HepG2 (cell line): ENCODE data around the gene ZER1. TPM values are rescaled to one million over a fixed set of nuclear protein-coding genes. Genes with fewer than 3 reads are reported as not detected.

ENCODE experiments used
- HIVEP1 ChIP-seq: sonication (generic); formaldehyde crosslinking; IDR thresholded peaks from 2 replicates; pipeline ENCODE4 v1.4.0; 2020; ENCODE audit warnings: mild to moderate bottlenecking, missing genetic modification reagents
- KDM5A ChIP-seq: fragments of 200-600 bp; sonication (generic); IDR thresholded peaks from 2 replicates; pipeline ENCODE4 v1.7.0; 2018; ENCODE audit warnings: antibody characterized with exemption, mild to moderate bottlenecking, low read length, borderline replicate concordance
- KLF12 ChIP-seq: sonication (generic); formaldehyde crosslinking; IDR thresholded peaks from 2 replicates; pipeline ENCODE4 v1.4.0; 2020; ENCODE audit warnings: missing genetic modification reagents, borderline replicate concordance
- MATR3 ChIP-seq: sonication (generic); formaldehyde crosslinking; IDR thresholded peaks from 2 replicates; pipeline ENCODE4 v1.4.0; 2020; ENCODE audit warnings: missing genetic modification reagents
- MLXIP ChIP-seq: sonication (generic); formaldehyde crosslinking; IDR thresholded peaks from 2 replicates; pipeline ENCODE4 v1.9.0; 2021; ENCODE audit warnings: missing genetic modification reagents, borderline replicate concordance
- PTBP1 ChIP-seq: fragments of 200-400 bp; formaldehyde crosslinking; IDR thresholded peaks from 2 replicates; pipeline ENCODE4 v1.6.1; 2018; ENCODE audit warnings: low read length, low read depth; ENCODE audit not compliant: poor library complexity, severe bottlenecking
- REL ChIP-seq: sonication (generic); formaldehyde crosslinking; conservative IDR thresholded peaks from 2 replicates; pipeline ENCODE4 v1.8.0; 2022; ENCODE audit warnings: mild to moderate bottlenecking, missing genetic modification reagents, moderate library complexity
- SAP130 ChIP-seq: IDR thresholded peaks from 2 replicates; pipeline ENCODE4 v1.6.1; 2016; ENCODE audit warnings: low read depth
- SIN3A ChIP-seq: IDR thresholded peaks from 2 replicates; pipeline ENCODE4 v1.6.1; 2011; ENCODE audit warnings: low read depth, mild to moderate bottlenecking, control low read depth, low read length, borderline replicate concordance
- ZBTB7B ChIP-seq: sonication (generic); formaldehyde crosslinking; IDR thresholded peaks from 2 replicates; pipeline ENCODE4 v1.4.0; 2020; ENCODE audit warnings: missing genetic modification reagents
- ZFP36 ChIP-seq: fragments of 150-350 bp; IDR thresholded peaks from 2 replicates; pipeline ENCODE4 v1.6.1; 2018; ENCODE audit warnings: borderline replicate concordance, low read length, low read depth; ENCODE audit not compliant: partially characterized antibody
- ZFX ChIP-seq: sonication (generic); formaldehyde crosslinking; IDR thresholded peaks from 2 replicates; pipeline ENCODE4 v1.4.0; 2020; ENCODE audit warnings: mild to moderate bottlenecking, low read depth, missing genetic modification reagents, moderate library complexity
- ZNF296 ChIP-seq: sonication (generic); formaldehyde crosslinking; conservative IDR thresholded peaks from 2 replicates; pipeline ENCODE4 v1.5.0; 2020; ENCODE audit warnings: mild to moderate bottlenecking, missing genetic modification reagents
- ZNF337 ChIP-seq: sonication (generic); formaldehyde crosslinking; IDR thresholded peaks from 2 replicates; pipeline ENCODE4 v1.5.1; 2020; ENCODE audit warnings: missing genetic modification reagents, low read depth, mild to moderate bottlenecking, borderline replicate concordance
- ZNF382 ChIP-seq: sonication (generic); formaldehyde crosslinking; IDR thresholded peaks from 2 replicates; pipeline ENCODE4 v1.5.0; 2020; ENCODE audit warnings: missing genetic modification reagents, mild to moderate bottlenecking, borderline replicate concordance
- ZNF629 ChIP-seq: sonication (generic); formaldehyde crosslinking; conservative IDR thresholded peaks from 2 replicates; pipeline ENCODE4 v1.5.0; 2020; ENCODE audit warnings: missing genetic modification reagents
- polyA plus RNA-seq, 8 experiments: library from polyadenylated mRNA; depleted of rRNA in 3 of 8; stranded (reverse) in 7 of 8; unstranded in 1 of 8; fragments of >200 nt; fragmentation: Illumina TruSeq in 4 of 8; extraction: Trizol in 4 of 8; gene quantifications; 2 replicates each; pipeline versions ENCODE4 v1.2.1 to v1.2.3, GENCODE V29; 2011 to 2016; ENCODE audit warnings: low read depth in 4 of 8, missing spikeins in 1 of 8, mixed read lengths in 1 of 8; ENCODE audit not compliant: insufficient read depth in 1 of 8
- total RNA-seq, 5 experiments: library from RNA; depleted of rRNA; stranded (reverse); fragments of >200 nt; fragmentation: Illumina TruSeq; extraction: Trizol; gene quantifications; 2 replicates each; pipeline ENCODE4 v1.2.3, GENCODE V29; 2016; ENCODE audit warnings: low read depth in 1 of 5
- TF ChIP-seq, protein P1 (sequence below): IDR thresholded peaks from 2 replicates; pipeline ENCODE4 v1.6.1; 2016; ENCODE audit warnings: missing compliant biosample characterization, missing genetic modification reagents, borderline replicate concordance
- TF ChIP-seq, protein P2 (sequence below): sonication (generic); formaldehyde crosslinking; IDR thresholded peaks from 2 replicates; pipeline ENCODE4 v1.8.0; 2023; ENCODE audit warnings: mild to moderate bottlenecking, missing genetic modification reagents
- TF ChIP-seq, protein P3 (sequence below): sonication (generic); formaldehyde crosslinking; IDR thresholded peaks from 2 replicates; pipeline ENCODE4 v1.5.0; 2020; ENCODE audit warnings: missing genetic modification reagents, mild to moderate bottlenecking, borderline replicate concordance
- TF ChIP-seq, protein P4 (sequence below): sonication (generic); formaldehyde crosslinking; IDR thresholded peaks from 2 replicates; pipeline ENCODE4 v1.5.1; 2020; ENCODE audit warnings: mild to moderate bottlenecking, missing genetic modification reagents, borderline replicate concordance
- TF ChIP-seq, protein P5 (sequence below): IDR thresholded peaks from 2 replicates; pipeline ENCODE4 v1.6.1; 2016

Gene ZER1
- total and polyA plus RNA-seq, 2 of the 13 experiments (the other 11 are each of a cell fraction or from before 2014, with no cell fraction given) = 7.7 to 40.0 TPM

DNA sequence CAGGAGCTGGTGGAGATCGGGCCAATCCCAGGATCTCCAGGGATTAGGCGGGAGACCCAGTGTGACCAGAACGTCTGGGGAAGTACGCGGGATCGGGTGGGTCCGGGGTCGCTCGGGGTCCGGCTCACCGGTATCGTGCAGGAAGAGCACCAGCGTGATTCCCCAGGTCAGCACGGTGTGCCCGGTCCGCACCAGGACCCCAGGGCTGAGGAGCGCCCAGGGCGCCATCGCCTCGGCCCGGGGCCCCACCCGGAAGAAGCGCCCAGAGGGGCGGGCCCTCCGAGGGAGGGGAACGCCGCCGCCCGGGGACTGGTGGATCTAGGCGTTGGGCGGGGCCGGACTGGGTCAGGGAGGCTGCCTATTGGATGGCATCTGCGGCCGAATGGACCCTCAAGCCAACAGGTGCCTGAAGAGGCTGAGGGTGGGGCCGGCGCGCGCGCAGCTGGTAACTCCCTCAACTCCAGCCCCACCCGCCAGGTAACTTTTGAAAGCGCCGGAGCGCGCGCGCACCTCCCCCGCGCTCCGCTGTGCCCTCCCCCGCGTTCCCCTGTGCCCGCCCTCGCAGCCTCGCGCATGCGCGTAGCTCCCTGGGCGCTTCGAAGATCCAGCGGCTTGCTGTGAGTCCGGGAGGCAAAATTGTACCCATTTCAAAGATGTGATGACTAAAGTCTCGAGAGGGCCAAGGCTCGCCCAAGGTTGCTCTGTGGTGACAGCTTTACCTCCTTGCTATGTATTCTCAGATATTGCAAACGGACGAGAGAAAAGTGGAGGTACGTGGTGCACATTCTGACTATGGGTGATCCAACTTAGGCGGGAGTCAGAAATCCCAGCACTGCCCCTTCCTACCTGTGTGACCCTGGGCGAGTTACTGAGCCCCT is 47.6 kb downstream of the ZER1 start, which contains the start of gene ZDHHC12 (continued):
- TF ChIP-seq, protein P1, sequence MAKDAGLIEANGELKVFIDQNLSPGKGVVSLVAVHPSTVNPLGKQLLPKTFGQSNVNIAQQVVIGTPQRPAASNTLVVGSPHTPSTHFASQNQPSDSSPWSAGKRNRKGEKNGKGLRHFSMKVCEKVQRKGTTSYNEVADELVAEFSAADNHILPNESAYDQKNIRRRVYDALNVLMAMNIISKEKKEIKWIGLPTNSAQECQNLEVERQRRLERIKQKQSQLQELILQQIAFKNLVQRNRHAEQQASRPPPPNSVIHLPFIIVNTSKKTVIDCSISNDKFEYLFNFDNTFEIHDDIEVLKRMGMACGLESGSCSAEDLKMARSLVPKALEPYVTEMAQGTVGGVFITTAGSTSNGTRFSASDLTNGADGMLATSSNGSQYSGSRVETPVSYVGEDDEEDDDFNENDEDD = peak; percentile 89
- TF ChIP-seq SIN3A (peak; percentile 30; the same call in 1 of the 2 replicates), ZNF382 (CRISPR knock-in tag) (no peak), KDM5A (no peak; the same call in 1 of the 2 replicates), MLXIP (CRISPR knock-in tag) (no peak), ZFX (CRISPR knock-in tag) (peak; percentile 82), ZBTB7B (CRISPR knock-in tag) (no peak), ZFP36 (no peak), REL (CRISPR knock-in tag) (0 out of 2 replicates have a peak, but pooled peaks have one; percentile 33), KLF12 (CRISPR knock-in tag) (peak; percentile 69), ZNF629 (peak; percentile 100), ZNF296 (CRISPR knock-in tag) (no peak), SAP130 (CRISPR knock-in tag) (peak; percentile 92), PTBP1 (no peak), MATR3 (no peak), ZNF337 (CRISPR knock-in tag) (peak; percentile 78; the same call in 1 of the 2 replicates), HIVEP1 (CRISPR knock-in tag) (0 out of 2 replicates have a peak, but pooled peaks have one; percentile 25)
- TF ChIP-seq, protein P2, sequence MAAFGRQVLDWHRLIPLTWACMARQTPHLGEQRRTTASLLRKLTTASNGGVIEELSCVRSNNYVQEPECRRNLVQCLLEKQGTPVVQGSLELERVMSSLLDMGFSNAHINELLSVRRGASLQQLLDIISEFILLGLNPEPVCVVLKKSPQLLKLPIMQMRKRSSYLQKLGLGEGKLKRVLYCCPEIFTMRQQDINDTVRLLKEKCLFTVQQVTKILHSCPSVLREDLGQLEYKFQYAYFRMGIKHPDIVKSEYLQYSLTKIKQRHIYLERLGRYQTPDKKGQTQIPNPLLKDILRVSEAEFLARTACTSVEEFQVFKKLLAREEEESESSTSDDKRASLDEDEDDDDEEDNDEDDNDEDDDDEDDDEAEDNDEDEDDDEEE (CRISPR knock-in tag) = peak; percentile 79; the same call in 1 of the 2 replicates
- TF ChIP-seq, protein P3, sequence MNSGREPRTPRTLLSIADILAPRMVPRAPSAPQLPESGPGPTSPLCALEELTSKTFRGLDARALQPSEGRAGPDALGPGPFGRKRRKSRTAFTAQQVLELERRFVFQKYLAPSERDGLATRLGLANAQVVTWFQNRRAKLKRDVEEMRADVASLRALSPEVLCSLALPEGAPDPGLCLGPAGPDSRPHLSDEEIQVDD (CRISPR knock-in tag) = no peak
- TF ChIP-seq, protein P4, sequence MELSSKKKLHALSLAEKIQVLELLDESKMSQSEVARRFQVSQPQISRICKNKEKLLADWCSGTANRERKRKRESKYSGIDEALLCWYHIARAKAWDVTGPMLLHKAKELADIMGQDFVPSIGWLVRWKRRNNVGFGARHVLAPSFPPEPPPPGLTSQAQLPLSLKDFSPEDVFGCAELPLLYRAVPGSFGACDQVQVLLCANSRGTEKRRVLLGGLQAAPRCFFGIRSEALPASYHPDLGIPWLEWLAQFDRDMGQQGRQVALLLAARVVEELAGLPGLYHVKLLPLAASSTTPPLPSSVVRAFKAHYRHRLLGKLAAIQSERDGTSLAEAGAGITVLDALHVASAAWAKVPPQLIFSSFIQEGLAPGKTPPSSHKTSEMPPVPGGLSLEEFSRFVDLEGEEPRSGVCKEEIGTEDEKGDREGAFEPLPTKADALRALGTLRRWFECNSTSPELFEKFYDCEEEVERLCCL (CRISPR knock-in tag) = no peak
- TF ChIP-seq, protein P5, sequence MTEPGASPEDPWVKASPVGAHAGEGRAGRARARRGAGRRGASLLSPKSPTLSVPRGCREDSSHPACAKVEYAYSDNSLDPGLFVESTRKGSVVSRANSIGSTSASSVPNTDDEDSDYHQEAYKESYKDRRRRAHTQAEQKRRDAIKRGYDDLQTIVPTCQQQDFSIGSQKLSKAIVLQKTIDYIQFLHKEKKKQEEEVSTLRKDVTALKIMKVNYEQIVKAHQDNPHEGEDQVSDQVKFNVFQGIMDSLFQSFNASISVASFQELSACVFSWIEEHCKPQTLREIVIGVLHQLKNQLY = 0 out of 2 replicates have a peak, but pooled peaks have one; percentile 15
